Endothelial cell of umbilical vein (primary cell): ENCODE results near the gene ZNF414. TPM values are rescaled to one million over a fixed set of nuclear protein-coding genes. Genes with fewer than 3 reads are reported as not detected.

Experiments used
- BruUV-seq: library from RNA; stranded (reverse); fragments of 400-500 nt; replicated peaks from 2 replicates; lab custom pipeline; 2021; lab: Mats Ljungman, UMichigan
- CTCF ChIA-PET: fragments of 300-600, 350-600 bp; sonication (Branson Sonifier 250); formaldehyde crosslinking; loops from one replicate; lab custom pipeline; 2021; ENCODE audit warnings: antibody characterized with exemption, inconsistent platforms; lab: Charles Lee
- POLR2A ChIA-PET: fragments of 300-600, 350-600 bp; sonication (Branson Sonifier 250); formaldehyde crosslinking; loops from one replicate; lab custom pipeline; 2021; ENCODE audit warnings: antibody characterized with exemption, inconsistent platforms; lab: Charles Lee
- DNase-seq: peaks from one replicate; pipeline ENCODE4 v3.0.0-alpha.2; 2011; ENCODE audit warnings: low read depth, low spot score
- FAIRE-seq: peaks from 2 replicates; lab custom pipeline; 2011; peaks lifted over from hg19 to GRCh38; lab: Jason Lieb, UNC
- H2AFZ ChIP-seq: 2 replicates; pipeline ENCODE4 v1.6.0; 2012; ENCODE audit warnings: low read depth, low read length, control low read depth, inconsistent platforms
- H3K27ac ChIP-seq: 2 replicates; pipeline ENCODE4 v1.5.1; 2011; ENCODE audit warnings: low read depth, mild to moderate bottlenecking, control low read depth, low read length, moderate library complexity; ENCODE audit not compliant: insufficient read depth
- H3K27me3 ChIP-seq, 2 experiments: 2 replicates each; pipeline versions ENCODE4 v1.6.0 to v1.6.1; 2011; ENCODE audit warnings: low read length in 2 of 2, mixed read lengths in 1 of 2; ENCODE audit not compliant: control insufficient read depth in 2 of 2, insufficient read depth in 2 of 2
- H3K36me3 ChIP-seq, 2 experiments: 2 replicates in 1 of 2; 3 replicates in 1 of 2; pipeline ENCODE4 v1.5.1; 2011; ENCODE audit warnings: low read length in 2 of 2, mild to moderate bottlenecking in 1 of 2, moderate library complexity in 1 of 2; ENCODE audit not compliant: control insufficient read depth in 2 of 2, insufficient read depth in 2 of 2; ENCODE audit errors: extremely low read depth in 1 of 2
- H3K4me1 ChIP-seq: 3 replicates; pipeline ENCODE4 v1.5.1; 2011; ENCODE audit warnings: mild to moderate bottlenecking, low read length; ENCODE audit not compliant: control insufficient read depth, insufficient read depth; ENCODE audit errors: extremely low read depth
- H3K4me2 ChIP-seq: 2 replicates; pipeline ENCODE4 v1.6.1; 2011; ENCODE audit warnings: low read length, control low read depth, mixed read lengths; ENCODE audit not compliant: insufficient read depth
- H3K4me3 ChIP-seq, 3 experiments: fragments of 200-600 bp in 1 of 3; sonication (generic), shearing (Covaris generic) in 1 of 3; replicated peaks in 1 of 3; 2 replicates each; pipeline ENCODE4 v1.5.1; 2011 to 2016; ENCODE audit warnings: control low read depth in 3 of 3, low read length in 3 of 3, mild to moderate bottlenecking in 2 of 3, inconsistent platforms in 1 of 3, low read depth in 1 of 3, moderate library complexity in 1 of 3; ENCODE audit not compliant: insufficient read depth in 1 of 3
- H3K79me2 ChIP-seq: 2 replicates; pipeline ENCODE4 v1.6.0; 2012; ENCODE audit warnings: low read length, inconsistent platforms; ENCODE audit not compliant: control insufficient read depth, insufficient read depth
- H3K9ac ChIP-seq: replicated peaks from 2 replicates; pipeline ENCODE3; 2011; ENCODE audit warnings: low read length, control low read depth; ENCODE audit not compliant: insufficient read depth; ENCODE audit errors: extremely low read depth
- H3K9me1 ChIP-seq: replicated peaks from 3 replicates; pipeline ENCODE4 v1.6.0; 2011; ENCODE audit warnings: mild to moderate bottlenecking, low read length; ENCODE audit not compliant: control insufficient read depth, insufficient read depth; ENCODE audit errors: extremely low read depth
- H3K9me3 ChIP-seq: replicated peaks from 2 replicates; pipeline ENCODE4 v1.5.1; 2012; ENCODE audit warnings: low read length, inconsistent platforms; ENCODE audit not compliant: control insufficient read depth, insufficient read depth
- H4K20me1 ChIP-seq: replicated peaks from 2 replicates; pipeline ENCODE3; 2011; ENCODE audit warnings: mild to moderate bottlenecking, low read length; ENCODE audit not compliant: control insufficient read depth, insufficient read depth; ENCODE audit errors: extremely low read depth
- EZH2 ChIP-seq: IDR thresholded peaks from 2 replicates; pipeline ENCODE4 v1.6.1; 2012; ENCODE audit warnings: borderline replicate concordance, low read depth, mild to moderate bottlenecking, moderate library complexity, low read length, inconsistent platforms; ENCODE audit not compliant: severe bottlenecking
- FOS ChIP-seq: IDR thresholded peaks from 2 replicates; pipeline ENCODE4 v1.6.1; 2011; ENCODE audit warnings: mild to moderate bottlenecking, low read length, moderate library complexity, borderline replicate concordance; ENCODE audit not compliant: insufficient read depth
- GATA2 ChIP-seq: IDR thresholded peaks from 2 replicates; pipeline ENCODE4 v1.7.0; 2011; ENCODE audit warnings: low read depth, mild to moderate bottlenecking, moderate library complexity, mixed read lengths, low read length; ENCODE audit not compliant: insufficient read length, insufficient read depth
- JUN ChIP-seq: IDR thresholded peaks from 2 replicates; pipeline ENCODE4 v1.6.1; 2011; ENCODE audit warnings: borderline replicate concordance, low read depth; ENCODE audit not compliant: insufficient read length, insufficient read depth
- MYC ChIP-seq: IDR thresholded peaks from one replicate; pipeline ENCODE4 v1.6.1; 2011; ENCODE audit warnings: mild to moderate bottlenecking, low read depth, low read length
- POLR2A ChIP-seq: IDR thresholded peaks from 2 replicates; pipeline ENCODE4 v1.6.1; 2012; ENCODE audit warnings: low read depth, mild to moderate bottlenecking, control low read depth, low read length
- POLR2AphosphoS5 ChIP-seq: IDR thresholded peaks from 2 replicates; pipeline ENCODE4 v1.6.1; 2012; ENCODE audit warnings: low read depth, mild to moderate bottlenecking, control low read depth, low read length, moderate library complexity; ENCODE audit not compliant: insufficient read depth
- dilution Hi-C: fragments of 300-500 bp; cut with MboI; formaldehyde crosslinking; loops from one replicate; pipeline ENCODE4 v1.15.0; 2019; ENCODE audit warnings: low sequenced_read_pairs; ENCODE audit not compliant: extremely low pct_ligation_motif_present
- intact Hi-C: fragments of 100-400 bp; cut with micrococcal nuclease; formaldehyde crosslinking; loops from one replicate; pipeline ENCODE4 v1.10.0; 2022
- polyA plus RNA-seq, 4 experiments: library from polyadenylated mRNA; depleted of rRNA in 3 of 4; stranded (reverse) in 3 of 4; unstranded in 1 of 4; fragments of >200 nt; gene quantifications; 2 replicates each; pipeline versions ENCODE4 v1.2.1 to v1.2.3, GENCODE V29; 2011 to 2012; ENCODE audit warnings: missing spikeins in 1 of 4
- total RNA-seq: library from RNA; stranded (reverse); gene quantifications from 2 replicates; pipeline ENCODE4 v1.2.3, GENCODE V29; 2021
- TF ChIP-seq, protein P1 (sequence below): IDR thresholded peaks from 2 replicates; pipeline ENCODE4 v1.6.1; 2011; ENCODE audit not compliant: insufficient read depth, insufficient read length
- TF ChIP-seq, protein P2 (sequence below), 2 donors: IDR thresholded peaks; 1 replicate in 1 of 2; 2 replicates in 1 of 2; pipeline ENCODE4 v1.5.1; 2011; ENCODE audit warnings: low read length in 2 of 2, mild to moderate bottlenecking in 2 of 2, moderate library complexity in 2 of 2, control low read depth in 1 of 2, inconsistent platforms in 1 of 2, low read depth in 1 of 2; ENCODE audit not compliant: insufficient read depth in 1 of 2; ENCODE audit errors: extremely low read depth in 1 of 2

Gene ZNF414
- total and polyA plus RNA-seq, 2 donors (not counting 3 experiments of a cell fraction or from before 2014, with no cell fraction given), result 11.6 to 20.6 TPM

DNA sequence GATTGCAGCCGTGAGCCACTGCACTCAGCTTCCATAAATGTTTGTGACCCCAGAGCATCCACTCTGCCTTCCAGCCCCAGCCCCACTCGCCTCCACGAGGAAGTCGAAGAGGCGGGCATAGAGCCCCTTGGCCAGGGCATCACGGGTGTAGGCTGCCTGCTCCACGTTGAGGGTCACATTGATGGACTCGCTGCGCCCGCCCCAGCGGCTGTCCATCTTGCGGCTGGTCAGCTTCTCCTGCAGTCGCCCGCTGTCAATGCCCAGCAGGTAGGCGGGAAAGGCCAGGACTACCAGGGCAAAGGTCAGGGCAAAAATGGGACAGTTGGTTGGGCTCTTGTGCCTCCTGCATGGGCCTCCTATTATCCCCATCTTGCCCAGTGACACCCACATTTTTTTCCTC lies 36.1 kb upstream of the ZNF414 start:
- ChIA-PET CTCF (no interaction called here), POLR2A (no interaction called here)
- TF ChIP-seq, protein P1, sequence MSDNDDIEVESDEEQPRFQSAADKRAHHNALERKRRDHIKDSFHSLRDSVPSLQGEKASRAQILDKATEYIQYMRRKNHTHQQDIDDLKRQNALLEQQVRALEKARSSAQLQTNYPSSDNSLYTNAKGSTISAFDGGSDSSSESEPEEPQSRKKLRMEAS, result no peak
- no peak for TF ChIP-seq POLR2AphosphoS5
- Histone ChIP-seq H2AFZ (no peak overlapping the region), H4K20me1 (no peaks in the 10 kb centered on the region), H3K4me2 (no peak overlapping the region), H3K27ac (no peak overlapping the region), H3K9me1 (no peaks in the 10 kb centered on the region), H3K36me3 (no peaks in the 10 kb centered on the region), H3K4me3 (no peak overlapping the region), H3K9me3 (no peaks in the 10 kb centered on the region), H3K27me3 (no peaks in the 10 kb centered on the region), H3K4me1 (no peaks in the 10 kb centered on the region), H3K9ac (no peak overlapping the region), H3K79me2 (no peaks in the 10 kb centered on the region)
- BruUV-seq, result no TSS peak
- DNase-seq, result no peak
- FAIRE-seq, result no peak
- intact Hi-C loops (no loop called here), dilution Hi-C loops (no loop called here)

DNA sequence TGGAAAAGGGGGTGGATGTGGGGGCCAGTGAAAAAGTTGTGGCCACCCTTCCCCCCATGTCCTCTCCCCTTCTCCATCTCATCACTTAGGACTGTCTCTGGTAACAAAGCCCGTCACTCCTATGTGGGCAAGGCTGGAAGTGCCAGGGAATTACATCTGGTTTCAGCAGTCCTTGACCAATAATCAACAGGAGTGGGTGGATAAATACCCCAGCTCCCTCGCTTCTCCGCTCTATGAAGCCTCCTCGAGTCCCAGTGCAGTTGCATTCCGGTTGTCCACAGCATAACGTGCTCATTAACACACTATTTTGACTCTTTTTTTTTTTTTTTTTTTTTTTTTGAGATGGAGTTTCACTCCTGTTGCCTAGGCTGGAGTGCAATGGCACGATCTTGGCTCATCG lies 31.8 kb upstream of the ZNF414 start:
- DNase-seq (no peak), FAIRE-seq (no peak)
- no peak overlapping the region for H3K4me3 ChIP-seq
- H4K20me1 ChIP-seq, result no peaks in the 10 kb centered on the region
- BruUV-seq, result no TSS peak
- intact Hi-C loops (no loop called here), dilution Hi-C loops (no loop called here)
- H3K36me3 ChIP-seq, result no peaks in the 10 kb centered on the region
- CTCF ChIA-PET, result interaction anchor here (1.0 kb wide), 1 partner anchor 33 kb away, joined by 3 read pairs; no protein-coding TSS in a partner anchor
- H3K9me3 ChIP-seq, result no peaks in the 10 kb centered on the region
- no peaks in the 10 kb centered on the region for H3K9me1 ChIP-seq
- no peak overlapping the region for H3K4me2 ChIP-seq
- POLR2A ChIA-PET, result no interaction called here
- no peak overlapping the region for H3K27ac ChIP-seq
- no peaks in the 10 kb centered on the region for H3K27me3 ChIP-seq
- H3K79me2 ChIP-seq, result no peaks in the 10 kb centered on the region
- H3K4me1 ChIP-seq, result no peaks in the 10 kb centered on the region
- H2AFZ ChIP-seq, result no peak overlapping the region
- TF ChIP-seq MYC (no peak), POLR2AphosphoS5 (no peak), JUN (no peak), EZH2 (no peak), FOS (no peak), POLR2A (no peak), GATA2 (no peak)
- TF ChIP-seq, protein P1, result no peak
- TF ChIP-seq, protein P2, sequence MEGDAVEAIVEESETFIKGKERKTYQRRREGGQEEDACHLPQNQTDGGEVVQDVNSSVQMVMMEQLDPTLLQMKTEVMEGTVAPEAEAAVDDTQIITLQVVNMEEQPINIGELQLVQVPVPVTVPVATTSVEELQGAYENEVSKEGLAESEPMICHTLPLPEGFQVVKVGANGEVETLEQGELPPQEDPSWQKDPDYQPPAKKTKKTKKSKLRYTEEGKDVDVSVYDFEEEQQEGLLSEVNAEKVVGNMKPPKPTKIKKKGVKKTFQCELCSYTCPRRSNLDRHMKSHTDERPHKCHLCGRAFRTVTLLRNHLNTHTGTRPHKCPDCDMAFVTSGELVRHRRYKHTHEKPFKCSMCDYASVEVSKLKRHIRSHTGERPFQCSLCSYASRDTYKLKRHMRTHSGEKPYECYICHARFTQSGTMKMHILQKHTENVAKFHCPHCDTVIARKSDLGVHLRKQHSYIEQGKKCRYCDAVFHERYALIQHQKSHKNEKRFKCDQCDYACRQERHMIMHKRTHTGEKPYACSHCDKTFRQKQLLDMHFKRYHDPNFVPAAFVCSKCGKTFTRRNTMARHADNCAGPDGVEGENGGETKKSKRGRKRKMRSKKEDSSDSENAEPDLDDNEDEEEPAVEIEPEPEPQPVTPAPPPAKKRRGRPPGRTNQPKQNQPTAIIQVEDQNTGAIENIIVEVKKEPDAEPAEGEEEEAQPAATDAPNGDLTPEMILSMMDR (IDR thresholded peaks at IDR 0.05; ENCODE audit: extremely low read depth in 1 of 2, insufficient read depth in 1 of 2, low read depth in 1 of 2, low read length in 2 of 2), result no peak
- H3K9ac ChIP-seq, result no peak overlapping the region
